Trophoblast cell (in vitro differentiated cells and primary cell): ENCODE results near the gene LRRC41.
"Not testable (repeated sequence)": the region's sequence is repeated elsewhere in the genome, so short reads cannot be mapped to it uniquely, and the experiment has no call there.

ENCODE experiments used
- DNase-seq, 2 donors: peaks; one replicate each; pipeline ENCODE4 v3.0.0-alpha.2; 2016
- H2AFZ ChIP-seq: 2 replicates; pipeline ENCODE4 v1.6.1; 2013; ENCODE audit warnings: low read length, moderate library complexity, mild to moderate bottlenecking; ENCODE audit not compliant: insufficient read depth, poor library complexity
- H2AK5ac ChIP-seq: 2 replicates; pipeline ENCODE4 v1.6.1; 2013; ENCODE audit warnings: mild to moderate bottlenecking, low read length
- H2BK120ac ChIP-seq: 2 replicates; pipeline ENCODE4 v1.6.1; 2013; ENCODE audit warnings: low read length, mild to moderate bottlenecking, moderate library complexity; ENCODE audit not compliant: insufficient read depth, poor library complexity
- H2BK12ac ChIP-seq: 2 replicates; pipeline ENCODE4 v1.6.1; 2013; ENCODE audit warnings: mild to moderate bottlenecking, low read length, moderate library complexity
- H2BK5ac ChIP-seq: 2 replicates; pipeline ENCODE4 v1.6.1; 2013; ENCODE audit warnings: low read length, low read depth, moderate library complexity, mild to moderate bottlenecking; ENCODE audit not compliant: poor library complexity
- H3K14ac ChIP-seq: 2 replicates; pipeline ENCODE4 v1.6.1; 2013; ENCODE audit warnings: mild to moderate bottlenecking, low read length
- H3K18ac ChIP-seq: 2 replicates; pipeline ENCODE4 v1.6.1; 2013; ENCODE audit warnings: mild to moderate bottlenecking, low read length
- H3K23ac ChIP-seq: 2 replicates; pipeline ENCODE4 v1.6.1; 2013; ENCODE audit warnings: low read length
- H3K27ac ChIP-seq: 2 replicates; pipeline ENCODE4 v1.5.1; 2013; ENCODE audit warnings: low read depth, mild to moderate bottlenecking, inconsistent platforms, low read length, moderate library complexity
- H3K27me3 ChIP-seq: 2 replicates; pipeline ENCODE4 v1.6.1; 2013; ENCODE audit warnings: inconsistent platforms, mild to moderate bottlenecking, low read length, moderate library complexity; ENCODE audit not compliant: insufficient read depth
- H3K36me3 ChIP-seq, 2 experiments: 1 replicate in 1 of 2; 2 replicates in 1 of 2; pipeline ENCODE4 v1.6.1; 2013; ENCODE audit warnings: low read length in 2 of 2, mild to moderate bottlenecking in 2 of 2, moderate library complexity in 1 of 2; ENCODE audit not compliant: insufficient read depth in 2 of 2, control insufficient read depth in 1 of 2
- H3K4ac ChIP-seq: 2 replicates; pipeline ENCODE4 v1.6.1; 2013; ENCODE audit warnings: low read depth, mild to moderate bottlenecking, low read length, moderate library complexity
- H3K4me1 ChIP-seq, 2 experiments: 1 replicate in 1 of 2; 2 replicates in 1 of 2; pipeline ENCODE4 v1.6.1; 2013; ENCODE audit warnings: low read length in 2 of 2, mild to moderate bottlenecking in 2 of 2, moderate library complexity in 1 of 2; ENCODE audit not compliant: insufficient read depth in 2 of 2, control insufficient read depth in 1 of 2
- H3K4me2 ChIP-seq: 2 replicates; pipeline ENCODE4 v1.6.1; 2013; ENCODE audit warnings: inconsistent platforms, mild to moderate bottlenecking, low read length, moderate library complexity
- H3K4me3 ChIP-seq: 2 replicates; pipeline ENCODE4 v1.5.1; 2013; ENCODE audit warnings: mild to moderate bottlenecking, low read depth, low read length, inconsistent platforms
- H3K79me1 ChIP-seq: one replicate; pipeline ENCODE4 v1.6.1; 2013; ENCODE audit warnings: low read length
- H3K79me2 ChIP-seq: 2 replicates; pipeline ENCODE4 v1.6.1; 2013; ENCODE audit warnings: low read length, mild to moderate bottlenecking; ENCODE audit not compliant: control insufficient read depth, insufficient read depth, poor library complexity
- H3K9ac ChIP-seq: 2 replicates; pipeline ENCODE4 v1.6.1; 2013; ENCODE audit warnings: mild to moderate bottlenecking, low read length
- H3K9me3 ChIP-seq: 2 replicates; pipeline ENCODE4 v1.6.1; 2013; ENCODE audit warnings: low read depth, mild to moderate bottlenecking, control low read depth, inconsistent platforms, low read length; ENCODE audit not compliant: insufficient read depth
- H4K12ac ChIP-seq: 2 replicates; pipeline ENCODE4 v1.6.1; 2013; ENCODE audit warnings: low read depth, mild to moderate bottlenecking, low read length, moderate library complexity
- H4K8ac ChIP-seq: 2 replicates; pipeline ENCODE4 v1.6.1; 2013; ENCODE audit warnings: low read depth, mild to moderate bottlenecking, low read length, moderate library complexity
- H4K91ac ChIP-seq: one replicate; pipeline ENCODE4 v1.6.1; 2013; ENCODE audit warnings: low read depth, mild to moderate bottlenecking, low read length, moderate library complexity
- WGBS: extraction: QIAGEN DNeasy Blood & Tissue Kit; methylation state at CpG from one replicate; pipeline ENCODE4 v1.1.7; 2013; ENCODE audit warnings: missing lambda C conversion rate; ENCODE audit not compliant: insufficient read length, insufficient coverage; ENCODE audit errors: extremely low coverage; 5-methylcytosine and 5-hydroxymethylcytosine counted together

The LRRC41 gene

DNA sequence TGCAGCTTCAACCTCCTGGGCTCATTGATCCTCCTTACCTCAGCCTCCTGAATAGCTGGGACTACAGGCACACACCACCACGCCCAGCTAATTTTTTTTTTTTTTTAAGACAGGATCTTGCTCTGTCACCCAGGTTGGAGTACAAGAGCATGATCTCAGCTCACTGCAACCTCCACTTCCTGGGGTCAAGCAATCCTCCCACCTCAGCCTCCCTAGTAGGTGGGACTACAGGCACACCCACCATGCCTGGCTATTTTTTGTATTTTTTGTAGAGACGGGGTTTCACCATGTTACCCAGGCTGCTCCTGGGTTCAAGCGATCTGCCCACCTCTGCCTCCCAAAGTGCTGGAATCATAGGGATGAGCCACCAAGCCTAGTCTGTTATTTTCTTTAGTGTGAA, 59.6 kb downstream of the LRRC41 start:
- not testable (repeated sequence) for H4K91ac ChIP-seq, H3K4me1 ChIP-seq, H3K9ac ChIP-seq, H3K9me3 ChIP-seq, H2BK12ac ChIP-seq, H4K12ac ChIP-seq, H3K79me2 ChIP-seq, H2AK5ac ChIP-seq, H3K18ac ChIP-seq, H2AFZ ChIP-seq, H2BK5ac ChIP-seq, H3K23ac ChIP-seq, H3K14ac ChIP-seq, H3K27ac ChIP-seq, H3K4me2 ChIP-seq, H3K27me3 ChIP-seq, H4K8ac ChIP-seq, H2BK120ac ChIP-seq, H3K79me1 ChIP-seq, DNase-seq, H3K4me3 ChIP-seq, H3K4ac ChIP-seq, H3K36me3 ChIP-seq
- no CpG with 5 or more reads among the region's 3 CpGs for WGBS

DNA sequence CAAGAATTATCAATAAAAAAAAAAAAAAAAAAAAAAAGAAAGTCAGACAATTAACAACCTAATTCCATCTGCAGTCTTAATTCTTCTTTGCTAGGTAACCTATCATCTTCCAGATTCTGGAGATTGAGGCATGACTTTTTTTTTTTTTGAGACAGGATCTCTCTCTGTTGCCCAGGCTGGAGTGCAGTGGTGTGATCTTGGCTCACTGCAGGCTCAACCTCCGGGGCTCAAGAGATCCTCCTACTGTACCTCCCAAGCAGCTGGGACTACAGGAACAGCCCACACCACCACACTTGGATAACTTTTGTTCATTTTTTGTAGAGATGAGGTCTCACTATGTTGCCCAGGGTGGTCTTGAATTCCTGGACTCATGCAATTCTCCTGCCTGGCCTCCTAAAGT, 60.5 kb downstream of the LRRC41 start:
- Histone ChIP-seq H4K12ac (no peak overlapping the region), H3K4me2 (no peak overlapping the region), H3K18ac (no peak overlapping the region), H3K9me3 (no peaks in the 10 kb centered on the region), H2AK5ac (no peak overlapping the region), H3K27ac (no peak overlapping the region), H2BK5ac (no peak overlapping the region), H3K36me3 (no peaks in the 10 kb centered on the region), H3K4me1 (peaks cover under 1 to 2% of the 10 kb centered on the region in 2 experiments), H2BK12ac (no peak overlapping the region), H3K23ac (no peak overlapping the region), H3K4me3 (no peak overlapping the region), H3K4ac (no peak overlapping the region), H3K9ac (no peak overlapping the region), H4K8ac (no peak overlapping the region), H2AFZ (no peak overlapping the region), H3K79me2 (peaks cover 4% of the 10 kb centered on the region), H3K14ac (no peak overlapping the region), H2BK120ac (no peak overlapping the region), H4K91ac (no peak overlapping the region), H3K27me3 (no peaks in the 10 kb centered on the region), H3K79me1 (peaks cover 4% of the 10 kb centered on the region)
- WGBS: no CpG with 5 or more reads among the region's 1 CpG
- DNase-seq: no peak

DNA sequence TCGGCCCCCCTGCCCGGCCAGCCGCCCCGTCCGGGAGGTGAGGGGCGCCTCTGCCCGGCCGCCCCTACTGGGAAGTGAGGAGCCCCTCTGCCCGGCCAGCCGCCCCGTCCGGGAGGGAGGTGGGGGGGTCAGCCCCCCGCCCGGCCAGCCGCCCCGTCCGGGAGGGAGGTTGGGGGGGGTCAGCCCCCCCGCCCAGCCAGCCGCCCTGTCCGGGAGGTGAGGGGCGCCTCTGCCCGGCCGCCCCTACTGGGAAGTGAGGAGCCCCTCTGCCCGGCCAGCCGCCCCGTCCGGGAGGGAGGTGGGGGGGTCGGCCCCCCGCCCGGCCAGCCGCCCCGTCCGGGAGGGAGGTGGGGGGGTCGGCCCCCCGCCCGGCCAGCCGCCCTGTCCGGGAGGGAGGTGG, 61.7 kb downstream of the LRRC41 start:
- H4K91ac ChIP-seq, H3K23ac ChIP-seq, H4K12ac ChIP-seq, H3K4me1 ChIP-seq, H4K8ac ChIP-seq, H3K79me2 ChIP-seq, H3K4ac ChIP-seq, DNase-seq, H2BK5ac ChIP-seq, H3K27ac ChIP-seq, H3K9ac ChIP-seq, H2BK12ac ChIP-seq, H3K36me3 ChIP-seq, H2AFZ ChIP-seq, H3K27me3 ChIP-seq, H3K4me2 ChIP-seq, H3K14ac ChIP-seq, H3K18ac ChIP-seq, H3K9me3 ChIP-seq, H2BK120ac ChIP-seq, H3K4me3 ChIP-seq, H3K79me1 ChIP-seq, H2AK5ac ChIP-seq: not testable (repeated sequence)
- no CpG with 5 or more reads among the region's 38 CpGs for WGBS

DNA sequence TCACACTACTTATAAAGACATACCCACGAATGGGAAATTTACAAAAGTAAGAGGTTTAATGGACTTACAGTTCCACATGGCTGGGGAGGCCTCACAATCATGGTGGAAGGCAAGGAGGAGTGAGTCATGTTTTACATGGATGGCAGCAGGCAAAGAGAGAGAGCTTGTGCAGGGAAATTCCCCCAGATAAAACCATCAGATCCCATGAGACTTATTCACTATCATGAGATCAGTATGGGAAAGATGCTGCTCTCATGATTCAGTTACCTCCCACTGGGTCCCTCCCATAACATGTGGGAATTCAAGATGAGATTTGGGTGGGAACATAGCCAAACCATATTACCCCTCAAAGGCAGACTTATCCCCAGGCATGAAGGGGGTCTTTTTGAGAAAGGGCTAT, 64.6 kb downstream of the LRRC41 start:
- not testable (repeated sequence) for H3K4ac ChIP-seq, H3K79me1 ChIP-seq, H3K27me3 ChIP-seq, H2BK12ac ChIP-seq, H3K79me2 ChIP-seq, H3K36me3 ChIP-seq, H4K8ac ChIP-seq, H3K4me1 ChIP-seq, H4K12ac ChIP-seq, H3K27ac ChIP-seq, H3K18ac ChIP-seq, H3K4me2 ChIP-seq, H3K9ac ChIP-seq, H3K23ac ChIP-seq, H3K9me3 ChIP-seq, H3K4me3 ChIP-seq, H2AK5ac ChIP-seq, H2BK5ac ChIP-seq, H2AFZ ChIP-seq, H2BK120ac ChIP-seq, H3K14ac ChIP-seq, H4K91ac ChIP-seq
- DNase-seq: peak; percentile 10 to 21
- WGBS: no CpG with 5 or more reads among the region's 1 CpG
